SU-DHL-6 (cell line): Measurements from ENCODE around the gene LDAF1.

Experiments used
- H2AFZ ChIP-seq: fragments of 200-600 bp; sonication (generic); 2 replicates; pipeline ENCODE4 v1.6.1; 2014; ENCODE audit warnings: low read depth, mild to moderate bottlenecking, moderate library complexity, mixed read lengths, antibody characterized with exemption, low read length; ENCODE audit not compliant: severe bottlenecking
- H3F3A ChIP-seq: fragments of 200-600 bp; shearing (Covaris generic); 2 replicates; pipeline ENCODE4 v1.6.0; 2016; ENCODE audit warnings: antibody characterized with exemption, mild to moderate bottlenecking; ENCODE audit not compliant: insufficient read depth
- H3K27ac ChIP-seq: fragments of 200-600 bp; sonication (generic); 2 replicates; pipeline ENCODE4 v1.5.1; 2016; ENCODE audit warnings: low read depth, mild to moderate bottlenecking, low read length, moderate library complexity, mixed read lengths
- H3K27me3 ChIP-seq: fragments of 200-600 bp; sonication (generic), shearing (Covaris generic); 2 replicates; pipeline ENCODE4 v1.6.0; 2014; ENCODE audit warnings: mild to moderate bottlenecking, low read length
- H3K36me3 ChIP-seq: fragments of 200-600 bp; sonication (generic); 2 replicates; pipeline ENCODE4 v1.6.1; 2014; ENCODE audit warnings: mild to moderate bottlenecking, low read length, mixed read lengths
- H3K4me2 ChIP-seq: fragments of 300-600, 200-600 bp; shearing (Covaris generic), sonication (generic); 2 replicates; pipeline ENCODE4 v1.6.0; 2014; ENCODE audit warnings: low read length, low read depth, mild to moderate bottlenecking; ENCODE audit not compliant: poor library complexity, severe bottlenecking
- H3K4me3 ChIP-seq: fragments of 200-600 bp; sonication (generic); 2 replicates; pipeline ENCODE4 v1.5.1; 2014; ENCODE audit warnings: antibody characterized with exemption, low read length, mild to moderate bottlenecking, mixed read lengths; ENCODE audit not compliant: insufficient read depth, poor library complexity, severe bottlenecking
- H3K79me2 ChIP-seq: fragments of 200-600 bp; sonication (generic); 2 replicates; pipeline ENCODE4 v1.6.1; 2014; ENCODE audit warnings: mild to moderate bottlenecking, low read length, moderate library complexity; ENCODE audit not compliant: insufficient read depth
- H3K9ac ChIP-seq: fragments of 200-600 bp; sonication (generic); 2 replicates; pipeline ENCODE4 v1.7.0; 2014; ENCODE audit warnings: mild to moderate bottlenecking, low read length
- H3K9me2 ChIP-seq: fragments of 200-600 bp; sonication (generic); replicated peaks from 2 replicates; pipeline ENCODE4 v1.6.1; 2014; ENCODE audit warnings: low read length; ENCODE audit not compliant: insufficient read depth
- H3K9me3 ChIP-seq: fragments of 200-600 bp; sonication (generic); 2 replicates; pipeline ENCODE4 v1.6.1; 2014; ENCODE audit warnings: low read length, mixed read lengths; ENCODE audit not compliant: insufficient read depth
- H4K20me1 ChIP-seq: fragments of 200-600 bp; sonication (generic); 2 replicates; pipeline ENCODE4 v1.6.1; 2014; ENCODE audit warnings: low read depth, mild to moderate bottlenecking, antibody characterized with exemption, low read length, moderate library complexity, mixed read lengths
- CTCF ChIP-seq: fragments of 200-600 bp; sonication (generic); IDR thresholded peaks from one replicate; pipeline ENCODE4 v1.5.1; 2017; ENCODE audit warnings: antibody characterized with exemption, mild to moderate bottlenecking, low read length, moderate library complexity; ENCODE audit not compliant: insufficient read depth, poor library complexity, severe bottlenecking
- EZH2phosphoT487 ChIP-seq: fragments of 200-600 bp; sonication (generic), shearing (Covaris generic); conservative IDR thresholded peaks from 2 replicates; pipeline ENCODE4 v1.6.1; 2018; ENCODE audit warnings: mild to moderate bottlenecking, antibody characterized with exemption, low read length, moderate library complexity, mixed read lengths

The LDAF1 gene

GRCh38 chr16:21206550-21206949 lies 48.1 kb downstream of the LDAF1 start:
- H3K27me3 ChIP-seq: no peaks in the 10 kb centered on the region
- H3K4me3 ChIP-seq: no peak overlapping the region

GRCh38 chr16:21208446-21209230 lies 50.2 kb downstream of the LDAF1 start:
- no peaks in the 10 kb centered on the region for H3K79me2 ChIP-seq
- no peaks in the 10 kb centered on the region for H3K9me2 ChIP-seq
- H3K27ac ChIP-seq: no peak overlapping the region

More at GRCh38 chr16:21206550-21206949, 48.1 kb downstream of the LDAF1 start:
- H3K9ac ChIP-seq: no peak overlapping the region
- no peak overlapping the region for H2AFZ ChIP-seq
- no peak overlapping the region for H3K4me2 ChIP-seq
- H4K20me1 ChIP-seq: no peaks in the 10 kb centered on the region
- no peaks in the 10 kb centered on the region for H3K36me3 ChIP-seq
- H3K79me2 ChIP-seq: no peaks in the 10 kb centered on the region
- TF ChIP-seq CTCF (no peak), EZH2phosphoT487 (no peak)
- H3F3A ChIP-seq: no peaks in the 10 kb centered on the region
- no peaks in the 10 kb centered on the region for H3K9me2 ChIP-seq
- no peaks in the 10 kb centered on the region for H3K9me3 ChIP-seq
- H3K27ac ChIP-seq: no peak overlapping the region

GRCh38 chr16:21211486-21211885 lies 53.0 kb downstream of the LDAF1 start, which contains the start of gene ZP2:
TSS of gene ZP2 (minus strand) at chr16:21211574. CDS start at chr16:21211547, 27 bp downstream.
- H3K36me3 ChIP-seq: no peaks in the 10 kb centered on the region
- no peak for TF ChIP-seq EZH2phosphoT487
- no peak for TF ChIP-seq CTCF
- no peak within 1 kb of the TSS for H2AFZ ChIP-seq
- no peak within 1 kb of the TSS for H3K9ac ChIP-seq
- H3K4me3 ChIP-seq: no peak within 1 kb of the TSS
- no peaks in the 10 kb centered on the region for H3K79me2 ChIP-seq
- H3K27ac ChIP-seq: no peak within 1 kb of the TSS
- no peaks in the 10 kb centered on the region for H3K9me3 ChIP-seq
- H3F3A ChIP-seq: no peaks in the 10 kb centered on the region
- H4K20me1 ChIP-seq: no peaks in the 10 kb centered on the region
- no peak within 1 kb of the TSS for H3K4me2 ChIP-seq
- H3K27me3 ChIP-seq: no peaks in the 10 kb centered on the region
- no peaks in the 10 kb centered on the region for H3K9me2 ChIP-seq

More at GRCh38 chr16:21208446-21209230, 50.2 kb downstream of the LDAF1 start:
- TF ChIP-seq CTCF (no peak), EZH2phosphoT487 (no peak)
- H3K4me3 ChIP-seq: no peak overlapping the region
- H3K4me2 ChIP-seq: no peak overlapping the region
- H2AFZ ChIP-seq: no peak overlapping the region
- H3K9ac ChIP-seq: no peak overlapping the region
- no peaks in the 10 kb centered on the region for H3K9me3 ChIP-seq
- no peaks in the 10 kb centered on the region for H3F3A ChIP-seq
- no peaks in the 10 kb centered on the region for H3K36me3 ChIP-seq
- no peaks in the 10 kb centered on the region for H3K27me3 ChIP-seq
- H4K20me1 ChIP-seq: no peaks in the 10 kb centered on the region
